ENCODE measurements around the gene ZBTB42.
"Not testable (repeated sequence)": the region's sequence is repeated elsewhere in the genome, so short reads cannot be mapped to it uniquely, and the experiment has no call there.

The ZBTB42 gene

DNA sequence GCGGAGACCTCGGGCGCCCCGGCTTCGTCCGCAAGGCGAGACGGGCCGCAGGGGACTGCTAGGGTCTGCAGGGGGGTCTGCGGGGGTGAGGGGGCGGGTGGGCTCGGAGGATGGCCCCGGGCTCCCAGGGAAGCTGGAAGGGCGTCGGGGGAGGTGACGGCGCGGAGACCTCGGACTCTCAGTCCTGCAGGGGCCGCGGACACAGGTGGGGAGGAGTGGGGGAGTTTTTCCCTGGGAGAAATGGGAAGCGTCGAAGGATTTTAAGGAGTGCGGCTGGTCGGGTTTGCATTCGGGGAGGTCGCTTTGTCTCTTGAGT is 25.9 kb downstream of the ZBTB42 start:
- no peaks in the 10 kb centered on the region for H3F3A ChIP-seq (ENCODE audit: control insufficient read depth, insufficient read depth)
- no peaks in the 10 kb centered on the region for H3K27me3 ChIP-seq (ENCODE audit: control insufficient read depth, low read length)
- no peaks in the 10 kb centered on the region for H4K20me1 ChIP-seq (ENCODE audit: control insufficient read depth, insufficient read depth, low read depth, low read length)
- H3K79me2 ChIP-seq (ENCODE audit: control insufficient read depth, low read length) = no peaks in the 10 kb centered on the region
- H3K4me1 ChIP-seq (ENCODE audit: control insufficient read depth, low read length) = peaks cover 3% of the 10 kb centered on the region; the same call in 1 of the 2 replicates
- H3K27ac ChIP-seq (ENCODE audit: low read depth, low read length) = no peak overlapping the region
- no peaks in the 10 kb centered on the region for H3K9me2 ChIP-seq (replicated peaks; ENCODE audit: control insufficient read depth, low read length)
- H3K36me3 ChIP-seq (ENCODE audit: control insufficient read depth, low read length) = no peaks in the 10 kb centered on the region
- TF ChIP-seq, protein P1, sequence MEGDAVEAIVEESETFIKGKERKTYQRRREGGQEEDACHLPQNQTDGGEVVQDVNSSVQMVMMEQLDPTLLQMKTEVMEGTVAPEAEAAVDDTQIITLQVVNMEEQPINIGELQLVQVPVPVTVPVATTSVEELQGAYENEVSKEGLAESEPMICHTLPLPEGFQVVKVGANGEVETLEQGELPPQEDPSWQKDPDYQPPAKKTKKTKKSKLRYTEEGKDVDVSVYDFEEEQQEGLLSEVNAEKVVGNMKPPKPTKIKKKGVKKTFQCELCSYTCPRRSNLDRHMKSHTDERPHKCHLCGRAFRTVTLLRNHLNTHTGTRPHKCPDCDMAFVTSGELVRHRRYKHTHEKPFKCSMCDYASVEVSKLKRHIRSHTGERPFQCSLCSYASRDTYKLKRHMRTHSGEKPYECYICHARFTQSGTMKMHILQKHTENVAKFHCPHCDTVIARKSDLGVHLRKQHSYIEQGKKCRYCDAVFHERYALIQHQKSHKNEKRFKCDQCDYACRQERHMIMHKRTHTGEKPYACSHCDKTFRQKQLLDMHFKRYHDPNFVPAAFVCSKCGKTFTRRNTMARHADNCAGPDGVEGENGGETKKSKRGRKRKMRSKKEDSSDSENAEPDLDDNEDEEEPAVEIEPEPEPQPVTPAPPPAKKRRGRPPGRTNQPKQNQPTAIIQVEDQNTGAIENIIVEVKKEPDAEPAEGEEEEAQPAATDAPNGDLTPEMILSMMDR (IDR thresholded peaks at IDR 0.05; ENCODE audit: low read depth, low read length, poor library complexity, severe bottlenecking) = no peak
- no peak for TF ChIP-seq EZH2phosphoT487 (IDR thresholded peaks at IDR 0.05; ENCODE audit: borderline replicate concordance, low read length)
- no peak overlapping the region for H3K4me3 ChIP-seq (ENCODE audit: low read length)
- peaks cover 4% of the 10 kb centered on the region; the same call in 1 of the 2 replicates for H3K9me3 ChIP-seq (ENCODE audit: control insufficient read depth, insufficient read depth, low read length)
- no peak overlapping the region for H3K4me2 ChIP-seq (ENCODE audit: low read length)

DNA sequence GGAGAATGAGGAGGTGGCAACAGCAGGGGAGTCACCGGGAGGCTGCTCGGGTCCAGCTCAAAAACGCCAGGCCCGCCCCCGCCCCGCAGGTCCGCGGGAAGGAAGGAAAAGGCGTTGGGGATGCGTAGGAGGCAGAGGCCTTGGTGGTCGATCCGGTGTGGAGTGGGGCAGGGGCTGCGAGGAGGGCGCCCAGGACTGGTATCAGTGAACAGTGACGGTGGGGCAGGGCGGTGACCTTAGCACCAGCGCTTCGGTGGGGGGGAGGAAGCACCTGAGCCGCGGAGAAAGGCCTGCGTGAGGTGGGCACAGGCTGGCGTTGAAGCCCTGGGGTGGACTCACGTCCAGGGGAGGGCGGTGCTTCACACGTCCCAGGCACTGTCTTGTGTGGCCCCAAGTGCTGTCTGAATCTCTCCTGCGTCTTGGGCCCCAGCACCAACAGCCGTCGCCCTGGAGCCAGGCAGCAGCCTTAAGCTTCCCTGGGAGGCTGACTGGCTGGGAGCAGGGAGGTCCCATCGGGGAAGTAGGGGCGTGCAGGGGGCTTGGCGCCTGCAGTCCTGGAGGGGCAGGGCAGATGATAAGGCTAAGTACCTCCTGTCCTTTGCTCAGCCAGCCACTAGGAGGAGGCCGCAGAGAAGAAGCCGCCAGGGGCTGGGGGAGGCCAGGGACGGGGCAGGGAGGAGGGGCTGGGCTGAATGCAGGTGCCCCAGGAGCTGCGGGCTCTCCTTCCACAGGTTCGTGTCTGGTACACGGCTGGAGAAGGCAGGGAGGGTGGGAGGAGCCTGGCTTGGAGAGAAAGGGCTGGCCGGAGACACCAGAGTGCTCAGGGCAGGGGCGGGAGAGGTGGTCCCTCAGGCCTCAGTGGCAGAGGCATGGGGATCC is 26.5 kb downstream of the ZBTB42 start:
- no peak for TF ChIP-seq EZH2phosphoT487 (IDR thresholded peaks at IDR 0.05; ENCODE audit: borderline replicate concordance, low read length)
- TF ChIP-seq, protein P1 (IDR thresholded peaks at IDR 0.05; ENCODE audit: low read depth, low read length, poor library complexity, severe bottlenecking) = peak; percentile 39
- H3K4me1 ChIP-seq (ENCODE audit: control insufficient read depth, low read length) = peaks cover 3% of the 10 kb centered on the region; the same call in 1 of the 2 replicates
- no peak overlapping the region for H3K4me3 ChIP-seq (ENCODE audit: low read length)
- no peaks in the 10 kb centered on the region for H3F3A ChIP-seq (ENCODE audit: control insufficient read depth, insufficient read depth)
- no peak overlapping the region for H3K4me2 ChIP-seq (ENCODE audit: low read length)
- no peaks in the 10 kb centered on the region for H3K27me3 ChIP-seq (ENCODE audit: control insufficient read depth, low read length)
- no peaks in the 10 kb centered on the region for H3K36me3 ChIP-seq (ENCODE audit: control insufficient read depth, low read length)
- H3K9me3 ChIP-seq (ENCODE audit: control insufficient read depth, insufficient read depth, low read length) = peaks cover 4% of the 10 kb centered on the region; the same call in 1 of the 2 replicates
- no peaks in the 10 kb centered on the region for H3K79me2 ChIP-seq (ENCODE audit: control insufficient read depth, low read length)
- no peak overlapping the region for H3K27ac ChIP-seq (ENCODE audit: low read depth, low read length)
- no peaks in the 10 kb centered on the region for H3K9me2 ChIP-seq (replicated peaks; ENCODE audit: control insufficient read depth, low read length)
- no peaks in the 10 kb centered on the region for H4K20me1 ChIP-seq (ENCODE audit: control insufficient read depth, insufficient read depth, low read depth, low read length)

DNA sequence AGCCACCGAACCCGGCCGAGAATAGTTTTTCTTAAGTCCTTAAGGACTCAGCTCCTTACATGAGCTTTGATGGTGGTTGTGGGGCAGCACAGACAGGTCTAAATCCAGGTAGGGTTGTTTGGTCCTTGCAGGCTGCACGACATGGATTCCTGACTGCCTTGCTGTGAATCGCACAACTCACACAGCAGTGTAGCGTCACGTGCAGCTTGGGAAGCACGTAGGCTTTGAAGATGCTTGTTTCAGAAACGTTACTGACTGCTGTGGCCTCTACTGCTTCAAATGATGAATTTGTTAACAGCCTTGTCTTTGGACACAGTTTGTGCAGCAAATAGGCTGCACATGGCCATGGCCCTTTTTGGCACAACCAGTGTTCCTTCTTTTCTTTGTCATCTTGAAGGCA is 29.9 kb downstream of the ZBTB42 start:
- H3F3A ChIP-seq (ENCODE audit: control insufficient read depth, insufficient read depth) = no peaks in the 10 kb centered on the region
- no peaks in the 10 kb centered on the region for H3K9me2 ChIP-seq (replicated peaks; ENCODE audit: control insufficient read depth, low read length)
- H3K4me2 ChIP-seq (ENCODE audit: low read length) = no peak overlapping the region
- no peaks in the 10 kb centered on the region for H3K9me3 ChIP-seq (ENCODE audit: control insufficient read depth, insufficient read depth, low read length)
- H3K79me2 ChIP-seq (ENCODE audit: control insufficient read depth, low read length) = no peaks in the 10 kb centered on the region
- peaks cover 3% of the 10 kb centered on the region; the same call in 1 of the 2 replicates for H3K4me1 ChIP-seq (ENCODE audit: control insufficient read depth, low read length)
- no peak overlapping the region for H3K27ac ChIP-seq (ENCODE audit: low read depth, low read length)
- no peaks in the 10 kb centered on the region for H3K36me3 ChIP-seq (ENCODE audit: control insufficient read depth, low read length)
- no peak overlapping the region for H3K4me3 ChIP-seq (ENCODE audit: low read length)
- H3K27me3 ChIP-seq (ENCODE audit: control insufficient read depth, low read length) = no peaks in the 10 kb centered on the region
- no peaks in the 10 kb centered on the region for H4K20me1 ChIP-seq (ENCODE audit: control insufficient read depth, insufficient read depth, low read depth, low read length)
- TF ChIP-seq EZH2phosphoT487 (IDR thresholded peaks at IDR 0.05; ENCODE audit: borderline replicate concordance, low read length) = no peak
- TF ChIP-seq, protein P1 (IDR thresholded peaks at IDR 0.05; ENCODE audit: low read depth, low read length, poor library complexity, severe bottlenecking) = no peak

DNA sequence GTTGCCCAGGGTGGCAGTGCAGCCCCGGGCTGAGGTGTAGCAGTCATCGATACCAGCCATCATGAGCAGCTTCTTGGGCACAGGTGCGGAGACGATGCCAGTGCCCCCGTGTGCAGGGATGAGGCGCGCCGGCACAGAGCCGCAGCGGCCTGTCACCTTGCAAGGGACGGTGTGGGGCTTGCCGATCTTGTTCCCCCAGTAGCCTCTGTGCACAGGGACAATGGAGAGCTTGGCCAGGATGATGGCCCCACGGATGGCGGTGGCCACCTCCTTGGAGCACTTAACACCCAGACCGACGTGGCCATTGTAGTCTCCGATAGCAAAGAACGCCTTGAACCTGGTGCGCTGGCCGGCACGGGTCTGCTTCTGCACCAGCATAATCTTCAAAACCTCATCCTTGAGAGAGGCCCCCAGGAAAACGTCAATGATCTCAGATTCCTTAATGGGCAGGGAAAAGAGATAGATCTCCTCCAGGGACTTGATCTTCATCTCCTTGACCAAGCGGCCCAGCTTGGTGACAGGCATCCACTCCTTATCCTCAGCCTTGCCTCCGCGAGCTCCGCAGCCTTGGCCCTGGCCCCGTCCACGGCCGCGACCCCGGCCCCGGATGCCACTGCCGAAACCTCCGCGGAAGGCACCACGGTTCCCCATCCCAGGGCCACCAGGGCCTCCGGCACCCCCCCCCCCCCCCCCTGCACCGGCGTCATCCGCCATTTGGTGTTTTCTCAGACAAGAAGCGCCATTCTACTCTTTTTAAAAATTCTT is 35.5 kb downstream of the ZBTB42 start:
- not testable (repeated sequence) for H3K27me3 ChIP-seq (ENCODE audit: control insufficient read depth, low read length); H3K4me3 ChIP-seq (ENCODE audit: low read length); H3K9me3 ChIP-seq (ENCODE audit: control insufficient read depth, insufficient read depth, low read length); H4K20me1 ChIP-seq (ENCODE audit: control insufficient read depth, insufficient read depth, low read depth, low read length); H3F3A ChIP-seq (ENCODE audit: control insufficient read depth, insufficient read depth); H3K79me2 ChIP-seq (ENCODE audit: control insufficient read depth, low read length); H3K4me1 ChIP-seq (ENCODE audit: control insufficient read depth, low read length); H3K9me2 ChIP-seq (replicated peaks; ENCODE audit: control insufficient read depth, low read length); H3K36me3 ChIP-seq (ENCODE audit: control insufficient read depth, low read length); H3K4me2 ChIP-seq (ENCODE audit: low read length); H3K27ac ChIP-seq (ENCODE audit: low read depth, low read length)

Data from DOHH2 (cell line).